ENCODE measurements around the gene DENND1A.

DNA sequence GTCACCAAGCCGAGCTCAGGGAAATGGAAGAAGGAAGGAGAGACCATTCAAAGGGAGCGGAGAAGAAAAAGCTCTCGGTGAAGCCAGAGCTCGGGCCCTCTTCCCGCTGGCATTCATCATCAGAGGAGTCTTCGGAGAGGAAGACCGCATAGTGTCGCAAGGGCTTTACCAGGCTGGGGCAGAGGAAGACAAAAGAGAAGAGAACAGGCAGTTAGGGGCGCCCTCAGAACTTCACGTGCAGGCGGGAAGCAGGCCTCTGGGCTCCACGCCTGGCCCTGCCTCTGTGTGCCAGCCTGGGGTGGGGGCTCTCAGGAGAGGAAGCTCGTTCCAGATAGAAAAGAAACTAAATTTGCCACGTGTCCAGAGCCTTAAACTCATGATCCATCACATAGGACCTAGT lies 542.2 kb downstream of the DENND1A start:
- no peak for TF ChIP-seq POLR2AphosphoS5 (IDR thresholded peaks at IDR 0.05)
- TF ChIP-seq CTCF (IDR thresholded peaks at IDR 0.05): no peak
